ENCODE results near the gene MRPS25. TPM values are rescaled to one million over a fixed set of nuclear protein-coding genes. Genes with fewer than 3 reads are reported as not detected.

MRPS25 gene
- total RNA-seq, 4 donors from 2014 or later: 47.5 to 209 (median 117) TPM

DNA sequence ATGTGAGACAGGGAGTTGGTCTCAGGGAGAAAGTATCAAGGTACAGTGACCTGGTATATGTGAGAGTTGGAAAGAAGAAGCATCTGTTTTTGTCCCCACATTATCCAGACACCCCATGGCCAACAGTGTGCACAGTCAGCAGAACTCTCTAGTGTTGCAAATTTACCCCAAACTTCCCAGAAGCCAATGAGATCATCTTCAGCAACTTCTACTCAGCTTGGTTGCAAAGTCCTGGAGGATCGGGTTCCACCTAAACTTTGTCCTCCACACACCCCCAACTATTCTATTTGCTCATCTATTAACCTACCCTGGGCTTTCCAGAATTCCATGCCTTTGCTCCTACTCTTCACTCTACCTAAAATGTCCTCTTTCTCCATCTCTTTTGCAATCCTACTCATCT is 18.1 kb upstream of the MRPS25 start:
- no peak overlapping the region for H3K27ac ChIP-seq
- in situ Hi-C loops (cut with MboI; ENCODE audit: low pct_ligation_motif_present in 1 of 4, low pct_unique_long_range_greater_than_20kb in 1 of 4, low sequenced_read_pairs in 3 of 4): no loop called here

DNA sequence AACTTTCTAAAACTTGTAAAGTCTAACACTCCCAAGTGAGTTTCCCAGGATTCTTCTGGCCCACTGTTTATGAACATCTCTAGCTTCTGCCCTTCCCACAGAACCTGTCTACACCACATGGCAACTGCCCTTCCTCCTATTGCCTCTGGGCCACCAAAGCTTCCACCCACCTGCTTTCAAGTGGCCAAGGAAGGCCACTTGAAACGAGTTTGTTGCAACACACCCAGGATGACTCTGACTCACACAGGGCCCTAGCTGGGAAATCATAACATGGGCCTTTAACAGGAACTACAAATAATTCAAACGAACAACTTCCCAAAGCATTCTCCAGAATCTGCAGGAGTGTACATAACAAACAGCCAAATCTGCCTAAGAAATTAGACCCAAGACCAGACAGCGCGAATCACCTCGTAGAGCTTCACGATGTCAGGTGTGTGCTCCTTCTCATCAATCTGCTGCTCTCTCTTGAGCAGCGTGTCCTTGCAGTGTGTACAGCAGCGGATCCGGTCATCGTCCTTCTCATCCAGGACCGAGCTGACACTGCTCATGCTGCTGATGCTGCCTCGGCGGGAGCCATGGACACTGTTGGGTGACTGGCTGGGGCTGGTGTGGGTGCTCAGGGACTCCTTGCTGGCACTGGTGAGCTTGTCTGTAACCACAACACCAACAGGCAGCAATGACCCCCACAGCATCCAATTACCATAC is 17.0 kb upstream of the MRPS25 start:
- in situ Hi-C loops (cut with MboI; ENCODE audit: low pct_ligation_motif_present in 1 of 4, low pct_unique_long_range_greater_than_20kb in 1 of 4, low sequenced_read_pairs in 3 of 4): no loop called here
- no peaks in the 10 kb centered on the region for H3K9me3 ChIP-seq
- H3K4me3 ChIP-seq: no peak overlapping the region
- H3K27ac ChIP-seq: no peak overlapping the region
- no peak for DNase-seq
- H3K36me3 ChIP-seq: peaks cover 0 to 61% (median 26%) of the 10 kb centered on the region in 4 donors
- WGBS, 2 donors (ENCODE audit: low coverage in 1 of 2): 40 to 93% methylated on average over 1 to 13 of the region's 13 CpGs
- intact Hi-C loops (cut with DNase I; ENCODE audit: low total_unique reads): no loop called here
- no peaks in the 10 kb centered on the region for H3K4me1 ChIP-seq
- TF ChIP-seq POLR2A (IDR thresholded peaks at IDR 0.05) (no peak), EP300 (IDR thresholded peaks at IDR 0.05; ENCODE audit: low read depth) (no peak), POLR2AphosphoS5 (IDR thresholded peaks at IDR 0.05) (no peak)
- TF ChIP-seq, protein P1, sequence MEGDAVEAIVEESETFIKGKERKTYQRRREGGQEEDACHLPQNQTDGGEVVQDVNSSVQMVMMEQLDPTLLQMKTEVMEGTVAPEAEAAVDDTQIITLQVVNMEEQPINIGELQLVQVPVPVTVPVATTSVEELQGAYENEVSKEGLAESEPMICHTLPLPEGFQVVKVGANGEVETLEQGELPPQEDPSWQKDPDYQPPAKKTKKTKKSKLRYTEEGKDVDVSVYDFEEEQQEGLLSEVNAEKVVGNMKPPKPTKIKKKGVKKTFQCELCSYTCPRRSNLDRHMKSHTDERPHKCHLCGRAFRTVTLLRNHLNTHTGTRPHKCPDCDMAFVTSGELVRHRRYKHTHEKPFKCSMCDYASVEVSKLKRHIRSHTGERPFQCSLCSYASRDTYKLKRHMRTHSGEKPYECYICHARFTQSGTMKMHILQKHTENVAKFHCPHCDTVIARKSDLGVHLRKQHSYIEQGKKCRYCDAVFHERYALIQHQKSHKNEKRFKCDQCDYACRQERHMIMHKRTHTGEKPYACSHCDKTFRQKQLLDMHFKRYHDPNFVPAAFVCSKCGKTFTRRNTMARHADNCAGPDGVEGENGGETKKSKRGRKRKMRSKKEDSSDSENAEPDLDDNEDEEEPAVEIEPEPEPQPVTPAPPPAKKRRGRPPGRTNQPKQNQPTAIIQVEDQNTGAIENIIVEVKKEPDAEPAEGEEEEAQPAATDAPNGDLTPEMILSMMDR (IDR thresholded peaks at IDR 0.05): no peak
- no peaks in the 10 kb centered on the region for H3K27me3 ChIP-seq

More for the DNA sequence above, 18.1 kb upstream of the MRPS25 start:
- no peaks in the 10 kb centered on the region for H3K27me3 ChIP-seq
- 91% methylated on average over 1 of the region's 1 CpG; no CpG with 5 or more reads in 1 of the 2 donors for WGBS, 2 donors (ENCODE audit: low coverage in 1 of 2)
- TF ChIP-seq POLR2AphosphoS5 (IDR thresholded peaks at IDR 0.05) (no peak), POLR2A (IDR thresholded peaks at IDR 0.05) (no peak), EP300 (IDR thresholded peaks at IDR 0.05; ENCODE audit: low read depth) (no peak)
- TF ChIP-seq, protein P1 (IDR thresholded peaks at IDR 0.05): no peak
- peaks cover 0 to 50% (median 21%) of the 10 kb centered on the region in 4 donors for H3K36me3 ChIP-seq
- intact Hi-C loops (cut with DNase I; ENCODE audit: low total_unique reads): no loop called here
- H3K4me1 ChIP-seq: no peaks in the 10 kb centered on the region
- H3K9me3 ChIP-seq: no peaks in the 10 kb centered on the region
- no peak overlapping the region for H3K4me3 ChIP-seq
- no peak for DNase-seq

DNA sequence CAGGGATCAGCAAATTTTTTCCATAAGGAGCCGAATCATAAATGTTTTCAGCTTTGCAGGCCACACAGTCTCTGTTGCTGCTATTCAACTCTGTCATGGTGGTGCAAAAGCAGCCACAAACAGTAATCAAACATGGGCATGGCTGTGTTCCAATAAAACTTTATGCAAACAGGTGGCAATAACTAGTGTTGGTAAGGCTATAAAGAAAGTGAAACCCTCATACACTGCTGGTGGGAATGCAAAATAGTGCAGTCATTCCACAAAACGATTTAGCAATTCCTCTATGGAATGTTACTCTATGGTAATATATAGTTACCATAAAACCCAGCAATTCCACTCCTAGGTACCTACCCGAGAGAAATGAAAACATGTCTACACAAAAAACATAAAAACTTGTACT is 14.0 kb upstream of the MRPS25 start:
- peaks cover 0 to 81% (median 34%) of the 10 kb centered on the region in 4 donors for H3K36me3 ChIP-seq

DNA sequence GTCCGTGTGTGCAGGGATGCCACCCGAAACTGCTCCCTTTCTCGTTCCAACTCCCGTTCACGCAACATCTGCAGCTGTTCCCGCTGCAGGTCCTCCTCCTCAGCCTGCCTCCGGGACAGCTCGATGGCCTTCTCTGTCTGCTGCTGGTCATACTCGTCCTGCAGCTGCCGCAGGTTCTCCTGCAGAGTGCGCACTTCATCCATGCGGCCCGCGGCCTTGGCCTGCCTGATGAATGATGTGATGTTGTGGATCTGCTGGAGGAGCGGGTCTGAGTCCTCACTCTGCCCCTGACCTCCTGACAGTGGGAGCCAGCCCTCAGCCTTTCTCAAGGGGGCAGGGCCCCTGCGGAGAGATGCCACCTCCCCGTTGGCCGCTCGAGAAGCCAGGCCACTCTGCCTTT is 9.4 kb upstream of the MRPS25 start:
- TF ChIP-seq, protein P1 (IDR thresholded peaks at IDR 0.05): no peak
- TF ChIP-seq EP300 (IDR thresholded peaks at IDR 0.05; ENCODE audit: low read depth): no peak
- TF ChIP-seq POLR2AphosphoS5 (IDR thresholded peaks at IDR 0.05): no peak
- TF ChIP-seq POLR2A (IDR thresholded peaks at IDR 0.05): no peak
- 97% methylated on average over 19 of the region's 19 CpGs; no CpG with 5 or more reads in 1 of the 2 donors for WGBS, 2 donors (ENCODE audit: low coverage in 1 of 2)
- H3K4me1 ChIP-seq: no peaks in the 10 kb centered on the region
- no peak overlapping the region for H3K4me3 ChIP-seq
- H3K36me3 ChIP-seq: peaks cover 0 to 63% (median 30%) of the 10 kb centered on the region in 4 donors
- intact Hi-C loops (cut with DNase I; ENCODE audit: low total_unique reads): no loop called here
- H3K27me3 ChIP-seq: no peaks in the 10 kb centered on the region
- no peak overlapping the region for H3K27ac ChIP-seq
- no peak for DNase-seq
- no peaks in the 10 kb centered on the region for H3K9me3 ChIP-seq
- in situ Hi-C loops (cut with MboI; ENCODE audit: low pct_ligation_motif_present in 1 of 4, low pct_unique_long_range_greater_than_20kb in 1 of 4, low sequenced_read_pairs in 3 of 4): loop anchor here in 2 of 4 donors (25.0 kb wide), 1 partner anchor 412 kb away; the partner anchor contains the start of gene CCDC174 (in 2 of the 2)

More for the DNA sequence above, 14.0 kb upstream of the MRPS25 start:
- 62 to 66% methylated on average over 3 of the region's 3 CpGs for WGBS, 2 donors (ENCODE audit: low coverage in 1 of 2)
- in situ Hi-C loops (cut with MboI; ENCODE audit: low pct_ligation_motif_present in 1 of 4, low pct_unique_long_range_greater_than_20kb in 1 of 4, low sequenced_read_pairs in 3 of 4) (no loop called here), intact Hi-C loops (cut with DNase I; ENCODE audit: low total_unique reads) (no loop called here)
- no peak for DNase-seq
- Histone ChIP-seq H3K27ac (no peak overlapping the region), H3K4me3 (no peak overlapping the region), H3K9me3 (no peaks in the 10 kb centered on the region), H3K4me1 (no peaks in the 10 kb centered on the region), H3K27me3 (no peaks in the 10 kb centered on the region)
- TF ChIP-seq EP300 (IDR thresholded peaks at IDR 0.05; ENCODE audit: low read depth): no peak
- TF ChIP-seq, protein P1 (IDR thresholded peaks at IDR 0.05): no peak
- TF ChIP-seq POLR2AphosphoS5 (IDR thresholded peaks at IDR 0.05): no peak
- no peak for TF ChIP-seq POLR2A (IDR thresholded peaks at IDR 0.05)
